Spleen (tissue), 11 donors: ENCODE data around the gene ST6GALNAC3. TPM values are rescaled to one million over a fixed set of nuclear protein-coding genes. Genes with fewer than 3 reads are reported as not detected.

ENCODE experiments used
- DNase-seq: peaks from one replicate; pipeline ENCODE4 v3.0.0-alpha.2; 2020
- H3K27ac ChIP-seq, 8 donors: fragments of 200-600 bp; sonication (generic) in 7 of 8; 1 replicate in 4 of 8; 2 replicates in 4 of 8; pipeline versions ENCODE4 v1.5.0 to v1.8.0; 2016 to 2021; ENCODE audit warnings: inconsistent platforms in 4 of 8, mild to moderate bottlenecking in 4 of 8, moderate library complexity in 1 of 8
- H3K27me3 ChIP-seq, 7 donors: fragments of 200-600 bp; sonication (generic) in 6 of 7; replicated peaks in 1 of 7; 1 replicate in 4 of 7; 2 replicates in 3 of 7; pipeline versions ENCODE4 v1.5.0 to v1.8.0; 2016 to 2021; ENCODE audit warnings: inconsistent platforms in 3 of 7, mild to moderate bottlenecking in 1 of 7
- H3K36me3 ChIP-seq, 6 donors: fragments of 200-600 bp; sonication (generic) in 5 of 6; 1 replicate in 4 of 6; 2 replicates in 2 of 6; pipeline versions ENCODE4 v1.5.0 to v1.8.0; 2016 to 2021; ENCODE audit warnings: inconsistent platforms in 2 of 6
- H3K4me1 ChIP-seq, 6 donors: fragments of 200-600 bp; sonication (generic) in 5 of 6; 1 replicate in 3 of 6; 2 replicates in 3 of 6; pipeline versions ENCODE4 v1.5.0 to v1.8.0; 2016 to 2021; ENCODE audit warnings: inconsistent platforms in 3 of 6
- H3K4me3 ChIP-seq, 8 donors: fragments of 200-600 bp; sonication (generic) in 7 of 8; 1 replicate in 4 of 8; 2 replicates in 4 of 8; pipeline versions ENCODE4 v1.5.0 to v1.8.0; 2016 to 2021; ENCODE audit warnings: inconsistent platforms in 4 of 8, mild to moderate bottlenecking in 4 of 8, moderate library complexity in 2 of 8
- H3K9me3 ChIP-seq, 8 donors: fragments of 200-600 bp; sonication (generic) in 7 of 8; 1 replicate in 4 of 8; 2 replicates in 4 of 8; pipeline versions ENCODE4 v1.5.0 to v1.8.0; 2016 to 2021; ENCODE audit warnings: inconsistent platforms in 4 of 8
- CTCF ChIP-seq, 11 experiments: fragments of 200-600 bp in 7 of 11; fragments of 450-650 bp in 4 of 11; sonication (generic) in 4 of 11; IDR thresholded peaks in 8 of 11; conservative IDR thresholded peaks in 3 of 11; 1 replicate in 7 of 11; 2 replicates in 4 of 11; pipeline versions ENCODE4 v1.4.0 to v1.8.0; 2016 to 2021; ENCODE audit warnings: antibody characterized with exemption in 11 of 11, inconsistent platforms in 4 of 11, mild to moderate bottlenecking in 1 of 11
- POLR2A ChIP-seq, 3 donors: fragments of 450-650 bp; IDR thresholded peaks; one replicate each; pipeline ENCODE4 v1.5.1; 2017; ENCODE audit warnings: antibody characterized with exemption in 3 of 3, mild to moderate bottlenecking in 1 of 3
- POLR2AphosphoS5 ChIP-seq, 3 donors: sonication (generic); formaldehyde crosslinking; IDR thresholded peaks; one replicate each; pipeline ENCODE4 v1.5.1; 2017; ENCODE audit warnings: antibody characterized with exemption in 3 of 3
- WGBS, 5 donors: extraction: QIAGEN DNeasy Blood & Tissue Kit in 3 of 5; methylation state at CpG; one replicate each; pipeline versions ENCODE4 v1.1.5 to v1.1.7; 2013 to 2018; 5-methylcytosine and 5-hydroxymethylcytosine counted together
- intact Hi-C: fragments of 100-400 bp; cut with DNase I; formaldehyde crosslinking; loops from one replicate; pipeline ENCODE4 v1.15.0; 2023; ENCODE audit warnings: low total_unique reads
- polyA plus RNA-seq, 3 donors: library from polyadenylated mRNA; stranded (reverse); fragments of 200-250 nt; gene quantifications; one replicate each; pipeline ENCODE4 v1.2.1, GENCODE V29; 2013
- total RNA-seq, 7 donors: library from RNA; depleted of rRNA in 3 of 7; stranded (reverse); fragments of >200 nt in 3 of 7; fragmentation: NEBNext Ultra II Directional in 4 of 7; extraction: Animal tissue kit (Norgen Biotek cat#: 25700) in 4 of 7; gene quantifications; one replicate each; pipeline versions ENCODE4 v1.1.0 to v1.2.1, GENCODE V29; 2016 to 2021
- donor health status: healthy with polysubstance abuse.
- donor health status: DM: no; HTN: no; CAD: no; lungs with moderate emphysema.
- donor health status: DM: no; HTN: no; CAD: no.
- donor health status: Bipolar disorder and iron deficiency.
- donor health status: healthy.
- donor health status: DM: no; HTN: no; CAD: no.
- donor health status: DM: yes; HTN: yes; CAD: no.

Gene ST6GALNAC3
- total and polyA plus RNA-seq, 10 donors: 0.93 to 24.7 (median 10.1) TPM

DNA sequence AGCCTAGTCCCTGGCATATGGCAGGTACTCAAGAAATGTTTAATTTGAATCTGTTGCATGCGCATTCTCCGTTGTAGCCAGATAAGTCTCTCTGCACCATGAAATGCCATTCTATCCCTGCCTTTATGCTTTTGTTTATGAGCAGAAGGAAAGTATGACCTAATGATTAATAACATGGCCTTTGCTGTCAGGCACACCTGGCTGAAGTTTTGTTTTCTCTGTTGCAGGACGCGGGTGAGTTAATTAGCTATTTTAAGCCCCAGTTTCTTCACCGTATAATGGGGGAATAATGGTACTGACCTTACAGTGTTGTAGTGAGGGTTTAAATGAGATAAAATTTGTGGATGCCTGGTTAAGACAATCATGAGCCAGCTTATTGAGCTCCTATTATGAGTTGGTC lies 87.7 kb downstream of the ST6GALNAC3 start:
- no peaks in the 10 kb centered on the region for H3K36me3 ChIP-seq
- no peak overlapping the region for H3K4me3 ChIP-seq
- TF ChIP-seq POLR2A (IDR thresholded peaks at IDR 0.05): no peak
- no peak for TF ChIP-seq CTCF (IDR thresholded peaks at IDR 0.05 in 8 of 11, conservative IDR thresholded peaks at IDR 0.05 in 3 of 11)
- no peak for TF ChIP-seq POLR2AphosphoS5 (IDR thresholded peaks at IDR 0.05)
- H3K27me3 ChIP-seq: no peaks in the 10 kb centered on the region
- no peak overlapping the region for H3K27ac ChIP-seq
- 84 to 91% (median 87%) methylated on average over 5 of the region's 5 CpGs for WGBS, 5 donors
- peaks cover 0 to 9% (median 0%) of the 10 kb centered on the region in 8 donors for H3K9me3 ChIP-seq
- no peak for DNase-seq
- H3K4me1 ChIP-seq: no peaks in the 10 kb centered on the region
- intact Hi-C loops: no loop called here

DNA sequence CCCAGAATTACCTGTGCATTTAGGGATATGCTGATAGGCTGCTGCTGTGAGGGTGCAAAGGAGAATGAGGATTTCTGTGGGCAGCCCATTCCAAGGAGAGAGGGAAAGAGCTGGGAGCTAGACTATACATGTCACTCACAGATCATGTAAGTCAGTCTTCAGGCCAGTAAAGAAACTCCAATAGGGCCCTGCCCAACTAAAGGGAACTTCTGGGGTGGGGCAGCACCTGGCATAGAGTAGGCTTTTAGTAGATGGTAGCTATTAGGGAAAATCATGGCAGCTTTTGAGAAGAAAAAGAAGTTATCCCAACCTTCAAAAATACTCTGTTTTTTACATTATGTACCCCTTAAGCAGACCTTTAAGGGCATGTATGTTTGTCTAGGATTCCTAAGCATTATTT lies 89.6 kb downstream of the ST6GALNAC3 start:
- no peak overlapping the region for H3K4me3 ChIP-seq
- H3K36me3 ChIP-seq: no peaks in the 10 kb centered on the region
- no peak for TF ChIP-seq CTCF (IDR thresholded peaks at IDR 0.05 in 8 of 11, conservative IDR thresholded peaks at IDR 0.05 in 3 of 11)

DNA sequence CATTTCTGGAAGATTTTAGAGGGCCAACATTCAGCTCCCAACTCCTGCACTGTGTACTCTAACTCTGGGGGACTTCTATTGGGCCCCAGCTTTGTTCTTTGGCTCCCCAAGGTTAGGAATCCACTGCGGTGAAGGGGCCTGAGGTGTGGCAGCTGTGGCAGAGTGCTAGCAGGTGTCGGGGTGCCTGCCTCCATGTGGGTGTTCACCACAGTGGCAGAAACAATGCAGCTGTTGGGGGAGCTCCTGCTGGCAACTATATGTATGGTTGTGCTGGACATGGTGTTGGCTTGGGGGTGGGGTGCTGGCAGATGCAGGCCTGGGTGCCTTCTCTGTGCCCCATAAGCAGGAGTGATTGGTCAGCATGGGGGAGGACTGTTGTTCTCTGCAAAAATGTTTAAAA lies 95.5 kb downstream of the ST6GALNAC3 start:
- Histone ChIP-seq H3K9me3 (peaks cover 0 to 34% (median 11%) of the 10 kb centered on the region in 8 donors), H3K4me3 (no peak overlapping the region), H3K27me3 (no peaks in the 10 kb centered on the region), H3K27ac (no peak overlapping the region), H3K36me3 (no peaks in the 10 kb centered on the region), H3K4me1 (no peaks in the 10 kb centered on the region)
- no peak for DNase-seq
- TF ChIP-seq CTCF (IDR thresholded peaks at IDR 0.05 in 8 of 11, conservative IDR thresholded peaks at IDR 0.05 in 3 of 11) (no peak), POLR2AphosphoS5 (IDR thresholded peaks at IDR 0.05) (no peak), POLR2A (IDR thresholded peaks at IDR 0.05) (no peak)
- WGBS, 5 donors: 41 to 95% (median 86%) methylated on average over 1 to 2 of the region's 2 CpGs
- intact Hi-C loops: no loop called here

More for the DNA sequence above, 89.6 kb downstream of the ST6GALNAC3 start:
- H3K27me3 ChIP-seq: no peaks in the 10 kb centered on the region
- H3K9me3 ChIP-seq: peaks cover 0 to 27% (median 6%) of the 10 kb centered on the region in 8 donors
- no peak overlapping the region for H3K27ac ChIP-seq
- no peak for DNase-seq
- no peaks in the 10 kb centered on the region for H3K4me1 ChIP-seq
- intact Hi-C loops: no loop called here

GRCh38 chr1:76170513-76170912 lies 96.0 kb downstream of the ST6GALNAC3 start:
- Histone ChIP-seq H3K27ac (no peak overlapping the region), H3K27me3 (no peaks in the 10 kb centered on the region), H3K9me3 (peaks cover 0 to 34% (median 11%) of the 10 kb centered on the region in 8 donors), H3K4me3 (no peak overlapping the region), H3K4me1 (no peaks in the 10 kb centered on the region), H3K36me3 (no peaks in the 10 kb centered on the region)
- DNase-seq: no peak
- TF ChIP-seq CTCF (IDR thresholded peaks at IDR 0.05 in 8 of 11, conservative IDR thresholded peaks at IDR 0.05 in 3 of 11) (no peak), POLR2A (IDR thresholded peaks at IDR 0.05) (no peak), POLR2AphosphoS5 (IDR thresholded peaks at IDR 0.05) (no peak)
- WGBS, 5 donors: 69 to 85% (median 76%) methylated on average over 2 of the region's 2 CpGs
- intact Hi-C loops: no loop called here
